Measurements from ENCODE around the gene SLC16A11.
A peak's percentile ranks its signal among the peaks of the same experiment; 100 is the strongest.

The SLC16A11 gene

DNA sequence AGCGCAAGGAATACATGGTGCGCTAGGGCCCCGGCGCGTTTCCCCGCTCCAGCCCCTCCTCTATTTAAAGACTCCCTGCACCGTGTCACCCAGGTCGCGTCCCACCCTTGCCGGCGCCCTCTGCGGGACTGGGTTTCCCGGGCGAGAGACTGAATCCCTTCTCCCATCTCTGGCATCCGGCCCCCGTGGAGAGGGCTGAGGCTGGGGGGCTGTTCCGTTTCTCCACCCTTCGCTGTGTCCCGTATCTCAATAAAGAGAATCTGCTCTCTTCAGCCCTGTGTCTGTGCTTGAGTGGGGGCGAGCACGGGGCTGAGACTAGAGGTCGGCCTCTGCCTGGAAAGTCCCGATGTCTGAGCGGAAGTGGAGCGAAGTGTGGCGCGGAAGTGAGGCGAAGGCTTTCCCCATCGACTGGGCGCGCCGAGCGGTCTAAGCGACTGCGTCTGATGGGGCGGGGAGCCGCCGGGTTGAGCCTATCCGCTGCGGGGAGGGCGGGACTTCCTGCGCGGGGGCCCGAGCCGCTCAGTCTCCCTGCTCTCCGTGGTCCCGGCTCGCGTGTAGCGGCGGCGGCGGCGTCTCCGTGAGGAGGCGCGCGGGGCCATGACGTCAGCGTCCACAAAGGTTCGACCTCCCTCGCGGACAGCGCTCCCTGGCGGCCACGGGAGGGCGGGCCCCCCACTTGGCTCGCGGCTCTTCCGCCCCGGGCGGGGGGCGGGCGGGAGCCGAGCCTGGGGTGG is 29.5 kb downstream of the SLC16A11 start:
- peaks cover 6% of the 10 kb centered on the region for H3K4me1 ChIP-seq (ENCODE audit: control insufficient read depth, low read depth, low read length)
- no peak overlapping the region for H2BK15ac ChIP-seq (replicated peaks; ENCODE audit: low read depth)
- H3K9ac ChIP-seq (ENCODE audit: low read length), result peak overlapping the region; percentile 95
- H4K8ac ChIP-seq (ENCODE audit: low read depth, low read length), result no peak overlapping the region
- no peak overlapping the region for H2AK5ac ChIP-seq (ENCODE audit: low read length)
- peak overlapping the region; percentile 51 for H3K4me3 ChIP-seq (ENCODE audit: low read length)
- peak overlapping the region; percentile 92 for H3K27ac ChIP-seq (ENCODE audit: low read depth, low read length)
- WGBS (ENCODE audit: extremely low coverage, insufficient coverage, low lambda C conversion rate), result no CpG with 5 or more reads among the region's 75 CpGs
- peak overlapping the region; percentile 31 for H2BK120ac ChIP-seq (ENCODE audit: low read depth, low read length)
- peak; percentile 97 for DNase-seq
- no peak overlapping the region for H3K23ac ChIP-seq (ENCODE audit: low read length)
- peak overlapping the region; percentile 62 for H3K18ac ChIP-seq (ENCODE audit: low read length)
- H3K36me3 ChIP-seq (ENCODE audit: control insufficient read depth, insufficient read depth, low read length), result no peaks in the 10 kb centered on the region
- peak overlapping the region; percentile 90 for H3K4ac ChIP-seq (ENCODE audit: low read depth, low read length)
- H2BK5ac ChIP-seq (ENCODE audit: low read length), result no peak overlapping the region
- peak overlapping the region; percentile 92 for H3K56ac ChIP-seq (ENCODE audit: low read length)
- no peaks in the 10 kb centered on the region for H3K27me3 ChIP-seq (ENCODE audit: insufficient read depth, low read length, poor library complexity)
- no peak overlapping the region for H4K5ac ChIP-seq (ENCODE audit: low read length)
- peaks cover 24% of the 10 kb centered on the region for H3K79me1 ChIP-seq (ENCODE audit: low read length)
- H3K4me2 ChIP-seq (ENCODE audit: low read length), result peak overlapping the region; percentile 98
- peaks cover 23% of the 10 kb centered on the region for H3K79me2 ChIP-seq (ENCODE audit: control insufficient read depth, insufficient read depth, low read length)

DNA sequence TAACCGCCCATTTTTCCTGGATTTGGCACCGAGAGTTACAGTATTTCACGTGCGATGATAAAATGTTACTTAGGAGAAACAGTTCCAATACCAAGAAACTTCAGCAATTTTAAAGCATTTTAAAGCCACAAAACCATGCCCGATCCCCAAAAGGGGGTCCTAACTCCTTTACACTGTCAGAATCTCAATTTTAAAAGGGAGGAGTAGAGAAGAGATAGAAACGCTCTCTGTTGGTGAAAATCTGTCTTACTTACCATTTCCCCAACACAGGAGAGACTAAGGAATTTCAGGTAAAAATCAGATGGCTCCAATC is 32.0 kb downstream of the SLC16A11 start:
- Histone ChIP-seq H2BK15ac (replicated peaks; ENCODE audit: low read depth) (no peak overlapping the region), H3K18ac (ENCODE audit: low read length) (no peak overlapping the region), H2BK120ac (ENCODE audit: low read depth, low read length) (no peak overlapping the region), H4K8ac (ENCODE audit: low read depth, low read length) (no peak overlapping the region), H3K56ac (ENCODE audit: low read length) (peak overlapping the region; percentile 75), H3K36me3 (ENCODE audit: control insufficient read depth, insufficient read depth, low read length) (no peaks in the 10 kb centered on the region), H2BK5ac (ENCODE audit: low read length) (no peak overlapping the region), H3K4me3 (ENCODE audit: low read length) (peak overlapping the region; percentile 57), H3K27ac (ENCODE audit: low read depth, low read length) (no peak overlapping the region), H3K79me1 (ENCODE audit: low read length) (peaks cover 24% of the 10 kb centered on the region), H3K23ac (ENCODE audit: low read length) (no peak overlapping the region), H3K4me2 (ENCODE audit: low read length) (peak overlapping the region; percentile 60), H3K9ac (ENCODE audit: low read length) (peak overlapping the region; percentile 95), H3K4ac (ENCODE audit: low read depth, low read length) (no peak overlapping the region), H3K4me1 (ENCODE audit: control insufficient read depth, low read depth, low read length) (peaks cover 6% of the 10 kb centered on the region), H2AK5ac (ENCODE audit: low read length) (no peak overlapping the region), H4K5ac (ENCODE audit: low read length) (no peak overlapping the region), H3K79me2 (ENCODE audit: control insufficient read depth, insufficient read depth, low read length) (peaks cover 23% of the 10 kb centered on the region), H3K27me3 (ENCODE audit: insufficient read depth, low read length, poor library complexity) (no peaks in the 10 kb centered on the region)
- DNase-seq, result no peak
- WGBS (ENCODE audit: extremely low coverage, insufficient coverage, low lambda C conversion rate), result no CpG with 5 or more reads among the region's 6 CpGs

DNA sequence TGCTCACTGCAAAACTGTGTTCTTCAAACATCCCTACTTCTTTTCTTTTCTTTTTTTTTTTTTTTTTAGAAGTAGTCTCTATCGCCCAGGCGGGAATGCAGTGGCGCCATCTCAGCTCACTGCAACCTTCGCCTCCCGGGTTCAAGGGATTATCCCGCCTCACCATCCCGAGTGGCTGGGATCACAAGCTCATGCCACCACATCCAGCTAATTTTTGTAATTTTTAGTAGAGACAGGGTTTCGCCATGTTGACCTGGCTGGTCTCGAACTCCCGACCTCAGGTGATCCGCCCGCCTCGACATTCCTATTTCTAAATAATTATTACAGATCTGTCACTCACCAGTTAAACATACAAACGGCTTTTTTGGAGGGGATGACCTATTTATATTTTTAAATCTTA is 32.5 kb downstream of the SLC16A11 start:
- DNase-seq, result no peak
- Histone ChIP-seq H2BK15ac (replicated peaks; ENCODE audit: low read depth) (no peak overlapping the region), H3K4me3 (ENCODE audit: low read length) (no peak overlapping the region), H3K27me3 (ENCODE audit: insufficient read depth, low read length, poor library complexity) (no peaks in the 10 kb centered on the region), H2BK120ac (ENCODE audit: low read depth, low read length) (no peak overlapping the region), H3K79me1 (ENCODE audit: low read length) (peaks cover 24% of the 10 kb centered on the region), H4K5ac (ENCODE audit: low read length) (no peak overlapping the region), H3K27ac (ENCODE audit: low read depth, low read length) (no peak overlapping the region), H3K23ac (ENCODE audit: low read length) (no peak overlapping the region), H3K36me3 (ENCODE audit: control insufficient read depth, insufficient read depth, low read length) (no peaks in the 10 kb centered on the region), H3K79me2 (ENCODE audit: control insufficient read depth, insufficient read depth, low read length) (peaks cover 23% of the 10 kb centered on the region), H2AK5ac (ENCODE audit: low read length) (no peak overlapping the region), H3K18ac (ENCODE audit: low read length) (no peak overlapping the region), H3K56ac (ENCODE audit: low read length) (no peak overlapping the region), H3K4me2 (ENCODE audit: low read length) (no peak overlapping the region), H4K8ac (ENCODE audit: low read depth, low read length) (no peak overlapping the region), H3K4ac (ENCODE audit: low read depth, low read length) (no peak overlapping the region), H3K9ac (ENCODE audit: low read length) (peak overlapping the region; percentile 95), H2BK5ac (ENCODE audit: low read length) (no peak overlapping the region), H3K4me1 (ENCODE audit: control insufficient read depth, low read depth, low read length) (peaks cover 6% of the 10 kb centered on the region)
- no CpG with 5 or more reads among the region's 14 CpGs for WGBS (ENCODE audit: extremely low coverage, insufficient coverage, low lambda C conversion rate)

DNA sequence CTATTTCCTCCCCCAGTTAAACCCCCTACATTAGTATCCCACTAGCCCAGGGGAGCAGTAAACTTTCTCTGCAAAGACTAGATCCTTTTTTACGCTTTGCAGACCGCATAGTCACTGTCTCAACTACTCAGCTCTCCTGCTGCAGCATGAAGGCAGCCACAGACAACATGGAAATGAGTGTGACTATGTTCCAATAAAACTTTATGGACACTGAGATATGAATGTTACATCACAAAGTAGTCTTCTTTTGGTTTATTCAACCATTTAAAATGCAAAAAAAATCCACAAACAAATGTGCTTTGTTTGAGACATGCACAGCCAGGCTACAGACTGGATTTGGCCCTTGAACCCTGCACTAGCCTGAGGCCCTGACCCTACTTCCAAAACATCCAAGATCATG is 33.4 kb downstream of the SLC16A11 start:
- no CpG with 5 or more reads among the region's 2 CpGs for WGBS (ENCODE audit: extremely low coverage, insufficient coverage, low lambda C conversion rate)
- H3K18ac ChIP-seq (ENCODE audit: low read length), result no peak overlapping the region
- H2BK15ac ChIP-seq (replicated peaks; ENCODE audit: low read depth), result no peak overlapping the region
- H3K4me1 ChIP-seq (ENCODE audit: control insufficient read depth, low read depth, low read length), result peaks cover 6% of the 10 kb centered on the region
- no peak overlapping the region for H3K4me2 ChIP-seq (ENCODE audit: low read length)
- no peak overlapping the region for H4K8ac ChIP-seq (ENCODE audit: low read depth, low read length)
- H3K4me3 ChIP-seq (ENCODE audit: low read length), result no peak overlapping the region
- no peaks in the 10 kb centered on the region for H3K27me3 ChIP-seq (ENCODE audit: insufficient read depth, low read length, poor library complexity)
- no peak overlapping the region for H2AK5ac ChIP-seq (ENCODE audit: low read length)
- no peak overlapping the region for H4K5ac ChIP-seq (ENCODE audit: low read length)
- peaks cover 24% of the 10 kb centered on the region for H3K79me1 ChIP-seq (ENCODE audit: low read length)
- DNase-seq, result no peak
- no peaks in the 10 kb centered on the region for H3K36me3 ChIP-seq (ENCODE audit: control insufficient read depth, insufficient read depth, low read length)
- no peak overlapping the region for H3K27ac ChIP-seq (ENCODE audit: low read depth, low read length)
- H3K4ac ChIP-seq (ENCODE audit: low read depth, low read length), result no peak overlapping the region
- peaks cover 23% of the 10 kb centered on the region for H3K79me2 ChIP-seq (ENCODE audit: control insufficient read depth, insufficient read depth, low read length)
- H2BK120ac ChIP-seq (ENCODE audit: low read depth, low read length), result no peak overlapping the region
- H3K9ac ChIP-seq (ENCODE audit: low read length), result no peak overlapping the region
- H3K56ac ChIP-seq (ENCODE audit: low read length), result no peak overlapping the region
- H3K23ac ChIP-seq (ENCODE audit: low read length), result no peak overlapping the region
- no peak overlapping the region for H2BK5ac ChIP-seq (ENCODE audit: low read length)

DNA sequence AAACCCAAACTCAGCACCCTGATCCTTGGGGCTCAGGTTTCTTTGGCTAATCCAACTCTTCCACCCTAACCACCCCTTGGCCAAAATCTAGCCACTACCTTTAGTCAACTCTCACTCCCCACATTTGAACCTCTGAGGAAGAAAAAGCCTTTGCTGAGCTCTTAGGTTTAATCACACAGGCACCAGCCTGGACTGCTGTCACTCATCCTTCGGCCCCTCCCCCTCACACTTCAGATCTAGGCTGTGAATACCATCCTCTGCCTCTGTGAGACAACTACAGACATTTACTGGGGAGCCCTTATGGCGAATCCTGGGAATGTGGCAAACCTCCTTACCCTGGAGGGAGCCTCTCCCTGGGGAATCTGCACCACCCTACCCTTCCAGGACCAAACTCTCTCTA is 36.7 kb downstream of the SLC16A11 start:
- no peaks in the 10 kb centered on the region for H3K27me3 ChIP-seq (ENCODE audit: insufficient read depth, low read length, poor library complexity)
- no peak overlapping the region for H3K27ac ChIP-seq (ENCODE audit: low read depth, low read length)
- DNase-seq, result no peak
- H3K18ac ChIP-seq (ENCODE audit: low read length), result no peak overlapping the region
- no peak overlapping the region for H3K4me2 ChIP-seq (ENCODE audit: low read length)
- no peak overlapping the region for H2BK5ac ChIP-seq (ENCODE audit: low read length)
- no CpG with 5 or more reads among the region's 2 CpGs for WGBS (ENCODE audit: extremely low coverage, insufficient coverage, low lambda C conversion rate)
- no peak overlapping the region for H3K23ac ChIP-seq (ENCODE audit: low read length)
- H3K79me1 ChIP-seq (ENCODE audit: low read length), result peaks cover 17% of the 10 kb centered on the region
- no peak overlapping the region for H2BK120ac ChIP-seq (ENCODE audit: low read depth, low read length)
- no peak overlapping the region for H3K4ac ChIP-seq (ENCODE audit: low read depth, low read length)
- H2BK15ac ChIP-seq (replicated peaks; ENCODE audit: low read depth), result no peak overlapping the region
- no peak overlapping the region for H4K5ac ChIP-seq (ENCODE audit: low read length)
- H2AK5ac ChIP-seq (ENCODE audit: low read length), result no peak overlapping the region
- no peak overlapping the region for H4K8ac ChIP-seq (ENCODE audit: low read depth, low read length)
- peaks cover 3% of the 10 kb centered on the region for H3K36me3 ChIP-seq (ENCODE audit: control insufficient read depth, insufficient read depth, low read length)
- H3K9ac ChIP-seq (ENCODE audit: low read length), result no peak overlapping the region
- no peak overlapping the region for H3K4me3 ChIP-seq (ENCODE audit: low read length)
- H3K4me1 ChIP-seq (ENCODE audit: control insufficient read depth, low read depth, low read length), result no peaks in the 10 kb centered on the region
- H3K79me2 ChIP-seq (ENCODE audit: control insufficient read depth, insufficient read depth, low read length), result peaks cover 14% of the 10 kb centered on the region
- H3K56ac ChIP-seq (ENCODE audit: low read length), result no peak overlapping the region

DNA sequence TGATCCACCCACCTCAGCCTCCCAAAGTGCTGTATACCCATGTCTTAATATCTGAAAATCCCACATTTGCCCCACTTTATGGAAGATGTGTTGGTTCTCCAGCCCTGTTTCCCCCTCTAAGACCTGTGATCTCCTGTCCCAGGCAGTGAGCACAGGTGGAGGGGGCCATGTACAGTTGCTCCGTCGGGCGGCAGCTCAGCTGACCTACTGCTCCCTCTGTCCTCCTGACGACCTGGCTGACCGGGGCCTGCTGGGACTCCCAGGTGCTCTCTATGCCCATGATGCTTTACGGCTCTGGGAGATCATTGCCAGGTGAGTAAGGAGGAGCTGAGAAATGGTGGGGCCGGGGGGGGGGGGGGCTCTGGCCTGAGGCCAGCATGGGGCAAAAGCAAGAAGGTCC is 38.2 kb downstream of the SLC16A11 start:
- DNase-seq, result no peak
- no CpG with 5 or more reads among the region's 7 CpGs for WGBS (ENCODE audit: extremely low coverage, insufficient coverage, low lambda C conversion rate)

More for the DNA sequence above, 38.2 kb downstream of the SLC16A11 start:
- peaks cover 3% of the 10 kb centered on the region for H3K36me3 ChIP-seq (ENCODE audit: control insufficient read depth, insufficient read depth, low read length)
- H2BK5ac ChIP-seq (ENCODE audit: low read length), result no peak overlapping the region
- no peak overlapping the region for H3K56ac ChIP-seq (ENCODE audit: low read length)
- no peak overlapping the region for H4K8ac ChIP-seq (ENCODE audit: low read depth, low read length)
- no peak overlapping the region for H3K4me2 ChIP-seq (ENCODE audit: low read length)
- no peak overlapping the region for H3K9ac ChIP-seq (ENCODE audit: low read length)
- peaks cover 3% of the 10 kb centered on the region for H3K79me2 ChIP-seq (ENCODE audit: control insufficient read depth, insufficient read depth, low read length)
- H4K5ac ChIP-seq (ENCODE audit: low read length), result no peak overlapping the region
- H2AK5ac ChIP-seq (ENCODE audit: low read length), result no peak overlapping the region
- H3K18ac ChIP-seq (ENCODE audit: low read length), result no peak overlapping the region
- no peak overlapping the region for H2BK15ac ChIP-seq (replicated peaks; ENCODE audit: low read depth)
- no peaks in the 10 kb centered on the region for H3K4me1 ChIP-seq (ENCODE audit: control insufficient read depth, low read depth, low read length)
- no peak overlapping the region for H3K23ac ChIP-seq (ENCODE audit: low read length)
- no peak overlapping the region for H3K4ac ChIP-seq (ENCODE audit: low read depth, low read length)
- H2BK120ac ChIP-seq (ENCODE audit: low read depth, low read length), result no peak overlapping the region
- no peak overlapping the region for H3K4me3 ChIP-seq (ENCODE audit: low read length)
- H3K27me3 ChIP-seq (ENCODE audit: insufficient read depth, low read length, poor library complexity), result no peaks in the 10 kb centered on the region
- peaks cover 9% of the 10 kb centered on the region for H3K79me1 ChIP-seq (ENCODE audit: low read length)
- H3K27ac ChIP-seq (ENCODE audit: low read depth, low read length), result no peak overlapping the region
